ENCODE results near the gene AKT3. TPM values are rescaled to one million over a fixed set of nuclear protein-coding genes. Genes with fewer than 3 reads are reported as not detected.

The AKT3 gene
- total and polyA plus RNA-seq, 4 donors: 7.1 to 53.1 (median 23.8) TPM

DNA sequence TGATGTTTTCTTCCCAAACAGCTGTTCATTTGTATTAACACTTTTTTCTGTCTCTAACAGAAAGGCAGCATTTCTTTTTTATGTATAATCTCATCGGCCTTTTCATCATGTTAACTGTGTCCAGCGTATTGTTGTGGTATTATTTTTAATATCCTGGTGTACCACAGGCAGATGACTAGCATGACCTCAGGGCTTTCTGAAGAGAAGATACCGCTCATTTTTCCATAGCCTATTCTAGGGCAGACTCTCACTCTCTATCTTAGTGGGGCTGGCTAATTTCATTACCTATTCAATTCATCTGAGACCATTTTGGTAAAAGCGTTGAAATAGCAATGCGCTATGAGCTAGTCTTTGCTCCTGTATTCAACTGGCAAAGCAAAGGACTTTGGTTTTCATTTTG lies 384.3 kb downstream of the AKT3 start:
- 74 to 85% methylated on average over 5 of the region's 5 CpGs for WGBS, 2 donors
- H3K27me3 ChIP-seq (ENCODE audit: control insufficient read depth in 3 of 3, insufficient read depth in 3 of 3, low read length in 2 of 3): no peaks in the 10 kb centered on the region
- no peak for TF ChIP-seq CTCF (IDR thresholded peaks at IDR 0.05; ENCODE audit: control extremely low read depth, extremely low read depth)

GRCh38 chr1:243465081-243465480 lies 385.0 kb downstream of the AKT3 start:
- no peak for ATAC-seq (ENCODE audit: insufficient read depth, low FRiP score)
- Histone ChIP-seq H3K9ac (ENCODE audit: insufficient read depth in 1 of 2, low read length in 2 of 2) (no peak overlapping the region), H3K36me3 (ENCODE audit: control insufficient read depth in 4 of 4, insufficient read depth in 4 of 4, low read length in 4 of 4) (peaks cover 0 to 8% (median 0%) of the 10 kb centered on the region in 4 donors), H3K9me3 (ENCODE audit: control insufficient read depth in 4 of 4, insufficient read depth in 3 of 4, low read length in 3 of 4) (no peaks in the 10 kb centered on the region), H3K27me3 (ENCODE audit: control insufficient read depth in 3 of 3, insufficient read depth in 3 of 3, low read length in 2 of 3) (no peaks in the 10 kb centered on the region), H3K4me1 (ENCODE audit: control insufficient read depth in 5 of 5, insufficient read depth in 5 of 5, low read length in 5 of 5) (peaks cover 0 to 7% (median 3%) of the 10 kb centered on the region in 5 donors), H3K27ac (ENCODE audit: low read depth in 1 of 2, low read length in 1 of 2) (no peak overlapping the region), H3K4me3 (no peak overlapping the region)
- 96 to 97% methylated on average over 5 of the region's 5 CpGs for WGBS, 2 donors
- no peak for DNase-seq
- no peak for TF ChIP-seq CTCF (IDR thresholded peaks at IDR 0.05; ENCODE audit: control extremely low read depth, extremely low read depth)

More for the DNA sequence above, 384.3 kb downstream of the AKT3 start:
- Histone ChIP-seq H3K27ac (ENCODE audit: low read depth in 1 of 2, low read length in 1 of 2) (no peak overlapping the region), H3K9ac (ENCODE audit: insufficient read depth in 1 of 2, low read length in 2 of 2) (no peak overlapping the region), H3K4me3 (no peak overlapping the region), H3K4me1 (ENCODE audit: control insufficient read depth in 5 of 5, insufficient read depth in 5 of 5, low read length in 5 of 5) (peaks cover 0 to 6% (median 3%) of the 10 kb centered on the region in 5 donors), H3K9me3 (ENCODE audit: control insufficient read depth in 4 of 4, insufficient read depth in 3 of 4, low read length in 3 of 4) (no peaks in the 10 kb centered on the region), H3K36me3 (ENCODE audit: control insufficient read depth in 4 of 4, insufficient read depth in 4 of 4, low read length in 4 of 4) (peaks cover 0 to 9% (median 1%) of the 10 kb centered on the region in 4 donors)
- DNase-seq: no peak
- no peak for ATAC-seq (ENCODE audit: insufficient read depth, low FRiP score)

GRCh38 chr1:243462929-243463697 lies 386.9 kb downstream of the AKT3 start:
- TF ChIP-seq CTCF (IDR thresholded peaks at IDR 0.05; ENCODE audit: control extremely low read depth, extremely low read depth): no peak
- H3K4me3 ChIP-seq: no peak overlapping the region
- H3K36me3 ChIP-seq (ENCODE audit: control insufficient read depth in 4 of 4, insufficient read depth in 4 of 4, low read length in 4 of 4): peaks cover 0 to 8% (median 0%) of the 10 kb centered on the region in 4 donors
- H3K9ac ChIP-seq (ENCODE audit: insufficient read depth in 1 of 2, low read length in 2 of 2): no peak overlapping the region
- H3K27me3 ChIP-seq (ENCODE audit: control insufficient read depth in 3 of 3, insufficient read depth in 3 of 3, low read length in 2 of 3): no peaks in the 10 kb centered on the region
- ATAC-seq (ENCODE audit: insufficient read depth, low FRiP score): no peak
- peaks cover 0 to 7% (median 3%) of the 10 kb centered on the region in 5 donors for H3K4me1 ChIP-seq (ENCODE audit: control insufficient read depth in 5 of 5, insufficient read depth in 5 of 5, low read length in 5 of 5)
- WGBS, 2 donors: 94 to 95% methylated on average over 1 of the region's 1 CpG
- no peak for DNase-seq
- H3K9me3 ChIP-seq (ENCODE audit: control insufficient read depth in 4 of 4, insufficient read depth in 3 of 4, low read length in 3 of 4): no peaks in the 10 kb centered on the region
- no peak overlapping the region for H3K27ac ChIP-seq (ENCODE audit: low read depth in 1 of 2, low read length in 1 of 2)
